ENCODE measurements around the gene RGS17.
"Not testable (repeated sequence)": the region's sequence is repeated elsewhere in the genome, so short reads cannot be mapped to it uniquely, and the experiment has no call there.

Gene RGS17

DNA sequence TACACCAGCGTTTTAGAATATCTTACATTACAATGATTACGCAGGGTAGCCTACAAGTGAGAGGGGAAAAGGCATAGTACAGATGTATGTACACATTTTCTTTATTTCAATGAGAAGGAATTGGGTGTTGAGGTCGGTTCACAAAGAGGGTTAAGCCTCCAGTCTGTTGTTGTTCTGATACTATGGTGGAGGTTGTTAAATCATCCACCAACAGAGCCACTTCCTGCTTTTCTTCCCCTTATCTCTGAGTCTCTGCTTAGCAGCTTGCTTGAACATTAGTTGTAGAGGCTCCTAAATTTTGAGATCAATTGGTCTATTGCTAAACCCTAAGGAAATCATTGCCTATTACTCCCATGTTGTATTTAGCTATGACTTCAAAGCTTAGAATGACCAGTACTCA, 7.3 kb downstream of the RGS17 start:
- DNase-seq = no peak

- no peak for DNase-seq
Observed at GRCh38 chr6:153121311-153121710, 9.8 kb downstream of the RGS17 start.

- no peak for DNase-seq
Observed at GRCh38 chr6:153117986-153118879, 12.8 kb downstream of the RGS17 start.

GRCh38 chr6:153111082-153111481, 20.0 kb downstream of the RGS17 start:
- DNase-seq = not testable (repeated sequence)

- DNase-seq = not testable (repeated sequence)
Observed at GRCh38 chr6:153110612-153111011, 20.5 kb downstream of the RGS17 start.

GRCh38 chr6:153108315-153108714, 22.8 kb downstream of the RGS17 start:
- no peak for DNase-seq

- DNase-seq = no peak
Observed at GRCh38 chr6:153106021-153106420, 25.1 kb downstream of the RGS17 start.

- no peak for DNase-seq
Observed at GRCh38 chr6:153104220-153104619, 26.9 kb downstream of the RGS17 start.

DNA sequence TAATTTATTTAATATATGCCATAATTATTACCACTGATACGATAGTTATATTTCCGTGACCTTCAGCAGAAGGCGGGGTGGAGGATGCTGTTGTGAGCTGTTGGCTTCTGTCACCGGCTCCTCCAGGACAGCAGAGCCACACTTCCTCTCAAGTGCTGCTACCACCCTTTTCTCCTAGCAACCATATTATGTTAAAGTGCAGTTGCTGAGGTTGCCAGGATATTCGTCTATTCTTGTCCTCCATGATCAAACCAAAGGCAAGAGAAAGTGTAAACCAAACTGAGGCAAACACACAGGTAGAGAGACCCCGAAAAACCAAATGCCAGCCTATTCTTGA, 27.8 kb downstream of the RGS17 start:
- no peak for DNase-seq

GRCh38 chr6:153102605-153103318, 28.3 kb downstream of the RGS17 start:
- no peak for DNase-seq

- DNase-seq = no peak
Observed at GRCh38 chr6:153101461-153101860, 29.6 kb downstream of the RGS17 start.

DNA sequence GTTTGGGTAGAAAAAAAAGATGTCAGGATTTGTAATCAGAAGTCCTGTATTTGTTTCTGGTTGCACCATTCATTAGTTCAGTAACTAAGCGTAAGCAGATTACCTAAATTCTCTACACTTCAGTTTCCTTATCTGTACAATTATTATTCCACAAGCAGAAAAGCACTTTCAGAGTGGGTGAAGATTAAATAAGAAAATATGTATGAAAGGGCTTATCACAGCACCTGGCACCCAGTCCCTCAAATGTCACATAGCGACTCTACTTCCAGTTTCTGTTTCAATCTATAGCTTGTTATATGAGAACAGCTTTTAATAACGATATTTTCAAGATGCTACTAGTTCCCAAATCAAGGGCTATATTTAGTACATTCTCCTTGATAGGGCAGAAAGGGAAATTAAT, 31.4 kb downstream of the RGS17 start:
- no peak for DNase-seq

- DNase-seq = no peak
Observed at GRCh38 chr6:153096792-153097191, 34.3 kb downstream of the RGS17 start.

- no peak for DNase-seq
Observed at GRCh38 chr6:153096031-153096430, 35.1 kb downstream of the RGS17 start.

GRCh38 chr6:153092082-153093013, 38.7 kb downstream of the RGS17 start:
- peak; percentile 1 to 3 for DNase-seq

DNA sequence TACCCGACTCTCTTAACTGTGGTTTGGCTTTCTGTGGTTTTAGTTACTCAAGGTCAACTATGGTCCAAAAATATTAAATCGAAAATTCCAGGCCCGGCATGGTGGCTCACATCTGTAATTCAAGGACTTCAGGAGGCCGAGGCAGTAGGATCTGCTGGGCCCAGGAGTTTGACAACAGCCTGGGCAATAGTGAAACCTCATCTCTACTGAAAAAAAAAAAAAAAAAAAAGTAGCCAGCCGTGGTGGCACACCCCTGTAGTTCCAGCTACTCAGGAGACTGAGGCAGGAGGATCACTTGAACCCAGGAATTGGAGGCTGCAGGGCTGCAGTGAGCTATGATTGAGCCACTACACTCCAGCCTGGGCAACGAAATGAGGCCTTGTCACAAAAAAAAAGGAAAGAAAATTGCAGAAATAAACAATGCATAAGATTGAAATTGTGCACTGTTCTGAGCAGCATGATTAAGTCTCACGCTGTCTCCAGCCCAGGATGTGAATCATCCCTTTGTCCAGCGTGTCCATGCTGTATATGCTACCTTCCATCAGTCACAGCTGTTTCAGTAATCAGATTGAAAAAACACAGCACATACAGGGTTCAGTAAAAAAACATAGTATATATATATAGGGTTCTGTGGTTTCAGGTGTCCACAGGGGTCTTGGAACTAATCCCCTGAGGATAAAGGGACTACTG, 40.7 kb downstream of the RGS17 start:
- DNase-seq = no peak

- DNase-seq = no peak
Observed at GRCh38 chr6:153088796-153089195, 42.3 kb downstream of the RGS17 start.

DNA sequence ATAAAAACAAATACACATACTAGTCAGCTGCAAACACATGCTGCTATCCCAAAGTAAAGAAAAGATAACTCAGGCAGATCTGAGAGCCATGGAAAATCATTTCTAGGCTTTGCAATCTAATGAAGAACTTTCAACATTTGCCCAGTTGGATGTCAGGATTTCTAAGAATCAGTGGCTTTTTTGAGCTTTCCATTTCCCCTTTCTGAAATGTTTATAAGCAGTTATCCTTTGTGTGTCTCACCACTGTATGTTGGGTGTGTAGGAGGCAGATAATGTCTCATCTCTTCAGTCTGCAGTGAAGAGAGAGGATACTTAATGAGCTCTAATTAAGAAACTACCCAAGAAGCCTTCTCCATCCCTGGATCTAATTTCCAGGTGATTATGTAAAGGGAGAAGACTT, 43.6 kb downstream of the RGS17 start:
- DNase-seq = no peak

DNA sequence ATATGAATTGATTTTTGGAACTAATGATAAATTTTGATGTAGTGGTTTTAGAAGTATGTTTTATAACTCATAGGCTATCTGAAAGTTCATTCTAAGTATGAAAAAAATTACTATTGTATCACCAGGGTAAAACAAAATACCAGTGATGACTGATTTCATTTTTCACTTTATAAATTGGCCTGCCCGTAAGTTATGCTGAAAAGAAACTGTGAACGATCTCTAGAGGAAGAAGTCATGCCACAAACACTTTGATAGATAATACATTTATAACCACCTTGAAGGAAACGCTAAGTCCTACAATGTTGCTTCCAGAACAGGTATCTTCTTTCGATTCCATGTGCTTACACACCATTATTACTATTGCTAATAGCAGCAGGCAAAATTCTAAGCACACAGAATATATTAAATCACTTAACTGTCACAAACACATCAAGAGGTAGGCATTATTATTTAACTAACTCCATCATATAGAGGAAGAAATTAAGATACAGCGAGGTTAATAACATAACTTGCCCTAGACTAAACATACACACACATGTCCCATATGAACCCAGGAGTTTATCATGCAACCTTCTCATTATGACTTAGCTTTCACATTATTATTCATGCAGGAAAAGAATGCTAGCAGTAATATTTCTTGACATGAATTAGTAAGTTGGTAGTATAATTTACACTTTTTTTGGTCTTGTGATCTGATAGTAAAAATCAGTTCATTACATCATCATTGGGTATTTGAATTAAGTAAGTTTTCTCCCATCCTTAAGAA, 44.7 kb downstream of the RGS17 start:
- no peak for DNase-seq

GRCh38 chr6:153085239-153085638, 45.8 kb downstream of the RGS17 start:
- DNase-seq = no peak

GRCh38 chr6:153084393-153084792, 46.7 kb downstream of the RGS17 start:
- DNase-seq = no peak

DNA sequence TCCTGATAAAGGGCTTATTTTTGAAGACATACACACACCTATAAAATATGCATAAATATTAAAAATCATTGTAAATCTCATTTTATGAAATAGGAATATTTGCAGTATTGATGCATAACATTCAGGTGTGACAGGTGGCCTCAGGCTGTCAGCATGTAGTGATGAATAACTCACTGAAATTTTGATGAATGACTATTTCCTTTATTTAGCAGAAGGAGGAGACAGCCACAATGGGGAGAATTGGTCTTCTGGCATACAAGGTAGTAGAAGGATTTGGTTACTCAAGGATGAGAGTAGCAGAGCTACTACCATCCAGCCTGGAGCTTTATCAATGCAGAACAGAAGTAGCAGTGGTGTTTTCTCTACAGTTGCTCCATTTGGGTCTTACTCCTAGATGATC, 47.2 kb downstream of the RGS17 start:
- DNase-seq = no peak

Data from CD4-positive, alpha-beta T cell treated with Interferon alpha-2 for 1 hour (primary cell).